ENCODE data around the gene INS. TPM values are rescaled to one million over a fixed set of nuclear protein-coding genes. Genes with fewer than 3 reads are reported as not detected.

INS gene
- under 1 TPM in 1 of 6 donors, not detected in 5; 0.67 TPM for total RNA-seq

- Histone ChIP-seq H3K36me3 (no peaks in the 10 kb centered on the region), H3K27ac (no peak within 1 kb of the TSS), H3K27me3 (peaks cover 0 to 3% (median 0%) of the 10 kb centered on the region in 4 donors), H3K4me1 (peaks cover 0 to 1% (median 0%) of the 10 kb centered on the region in 4 donors), H3K9me3 (no peaks in the 10 kb centered on the region), H3K4me3 (no peak within 1 kb of the TSS)
- TF ChIP-seq POLR2A (IDR thresholded peaks at IDR 0.05) (no peak), EP300 (IDR thresholded peaks at IDR 0.05) (no peak), POLR2AphosphoS5 (IDR thresholded peaks at IDR 0.05) (no peak)
- TF ChIP-seq, protein P1, sequence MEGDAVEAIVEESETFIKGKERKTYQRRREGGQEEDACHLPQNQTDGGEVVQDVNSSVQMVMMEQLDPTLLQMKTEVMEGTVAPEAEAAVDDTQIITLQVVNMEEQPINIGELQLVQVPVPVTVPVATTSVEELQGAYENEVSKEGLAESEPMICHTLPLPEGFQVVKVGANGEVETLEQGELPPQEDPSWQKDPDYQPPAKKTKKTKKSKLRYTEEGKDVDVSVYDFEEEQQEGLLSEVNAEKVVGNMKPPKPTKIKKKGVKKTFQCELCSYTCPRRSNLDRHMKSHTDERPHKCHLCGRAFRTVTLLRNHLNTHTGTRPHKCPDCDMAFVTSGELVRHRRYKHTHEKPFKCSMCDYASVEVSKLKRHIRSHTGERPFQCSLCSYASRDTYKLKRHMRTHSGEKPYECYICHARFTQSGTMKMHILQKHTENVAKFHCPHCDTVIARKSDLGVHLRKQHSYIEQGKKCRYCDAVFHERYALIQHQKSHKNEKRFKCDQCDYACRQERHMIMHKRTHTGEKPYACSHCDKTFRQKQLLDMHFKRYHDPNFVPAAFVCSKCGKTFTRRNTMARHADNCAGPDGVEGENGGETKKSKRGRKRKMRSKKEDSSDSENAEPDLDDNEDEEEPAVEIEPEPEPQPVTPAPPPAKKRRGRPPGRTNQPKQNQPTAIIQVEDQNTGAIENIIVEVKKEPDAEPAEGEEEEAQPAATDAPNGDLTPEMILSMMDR (IDR thresholded peaks at IDR 0.05), result no peak
- WGBS, 2 donors, result 95% methylated on average over 6 of the region's 13 CpGs; no CpG with 5 or more reads in 1 of the 2 donors
- no peak for ATAC-seq (ENCODE audit: low FRiP score in 2 of 2)
- peak in 1 of 2 donors; percentile 74 for DNase-seq
Observed at GRCh38 chr11:2160736-2161259, at the start of gene INS. Gene INS, minus strand, starts transcription at chr11:2161209. Its CDS starts 238 bp downstream, at chr11:2160971.

DNA sequence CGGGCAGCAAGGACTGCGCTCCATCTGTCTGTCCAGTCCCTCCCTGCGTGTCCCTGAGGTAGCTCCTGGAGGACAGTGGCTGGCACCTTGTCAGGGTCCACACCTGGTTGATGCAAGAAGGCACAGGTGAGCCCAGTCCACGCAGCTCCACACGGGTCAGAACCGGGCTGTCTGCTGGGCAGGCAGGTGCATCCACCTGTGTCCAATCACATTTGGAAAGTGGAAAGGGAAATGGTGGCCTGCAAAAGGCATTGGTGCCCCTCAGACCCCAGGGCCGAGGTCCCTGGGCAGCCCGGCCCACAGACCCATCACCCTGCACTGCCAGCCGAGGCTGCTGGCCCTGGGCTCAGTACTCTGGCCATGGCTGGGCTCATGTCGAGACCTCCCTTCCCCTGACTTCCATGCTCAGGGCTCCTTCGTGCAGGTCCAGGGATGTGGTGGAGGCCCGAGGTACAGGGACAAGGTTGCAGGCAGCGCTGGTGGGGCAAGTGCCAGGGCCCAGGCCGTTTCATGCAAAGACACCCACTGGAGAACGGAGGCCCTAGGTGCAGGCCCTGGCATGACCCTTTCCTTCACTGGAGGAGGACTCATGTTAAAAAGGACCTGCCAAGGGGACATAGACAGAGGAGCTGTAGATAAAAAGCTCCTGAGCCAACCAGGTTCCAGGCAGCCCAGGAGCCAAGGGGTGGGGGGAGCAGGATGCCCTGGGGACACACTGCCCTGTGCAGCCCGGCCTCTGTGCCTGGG lies 49.5 kb upstream of the INS start:
- no peaks in the 10 kb centered on the region for H3K9me3 ChIP-seq
- no peak for ATAC-seq (ENCODE audit: low FRiP score in 2 of 2)
- H3K4me3 ChIP-seq, result no peak overlapping the region
- H3K4me1 ChIP-seq, result peaks cover 0 to 5% (median 0%) of the 10 kb centered on the region in 4 donors
- H3K27ac ChIP-seq, result no peak overlapping the region
- 90 to 95% methylated on average over 8 to 13 of the region's 16 CpGs for WGBS, 2 donors
- DNase-seq, result peak in 1 of 2 donors; percentile 61
- H3K27me3 ChIP-seq, result no peaks in the 10 kb centered on the region
- no peaks in the 10 kb centered on the region for H3K36me3 ChIP-seq
- TF ChIP-seq EP300 (IDR thresholded peaks at IDR 0.05) (no peak), POLR2A (IDR thresholded peaks at IDR 0.05) (no peak), POLR2AphosphoS5 (IDR thresholded peaks at IDR 0.05) (no peak)
- TF ChIP-seq, protein P1 (IDR thresholded peaks at IDR 0.05), result no peak

GRCh38 chr11:2209900-2210321 lies 48.9 kb upstream of the INS start:
- 88 to 92% methylated on average over 6 to 12 of the region's 12 CpGs for WGBS, 2 donors

GRCh38 chr11:2209370-2209801 lies 48.4 kb upstream of the INS start:
- Histone ChIP-seq H3K36me3 (no peaks in the 10 kb centered on the region), H3K27ac (no peak overlapping the region), H3K27me3 (no peaks in the 10 kb centered on the region), H3K4me3 (no peak overlapping the region), H3K4me1 (peaks cover 0 to 5% (median 0%) of the 10 kb centered on the region in 4 donors), H3K9me3 (no peaks in the 10 kb centered on the region)
- 88 to 91% methylated on average over 7 to 11 of the region's 11 CpGs for WGBS, 2 donors
- ATAC-seq (ENCODE audit: low FRiP score in 2 of 2) (no peak), DNase-seq (peak in 1 of 2 donors; percentile 18)
- TF ChIP-seq POLR2A (IDR thresholded peaks at IDR 0.05), result no peak
- no peak for TF ChIP-seq EP300 (IDR thresholded peaks at IDR 0.05)
- no peak for TF ChIP-seq POLR2AphosphoS5 (IDR thresholded peaks at IDR 0.05)

More at GRCh38 chr11:2209900-2210321, 48.9 kb upstream of the INS start:
- no peaks in the 10 kb centered on the region for H3K9me3 ChIP-seq
- DNase-seq (peak in 1 of 2 donors; percentile 77), ATAC-seq (ENCODE audit: low FRiP score in 2 of 2) (no peak)
- peaks cover 0 to 5% (median 0%) of the 10 kb centered on the region in 4 donors for H3K4me1 ChIP-seq
- H3K36me3 ChIP-seq, result no peaks in the 10 kb centered on the region
- no peak overlapping the region for H3K27ac ChIP-seq
- H3K4me3 ChIP-seq, result no peak overlapping the region
- no peaks in the 10 kb centered on the region for H3K27me3 ChIP-seq
- TF ChIP-seq POLR2AphosphoS5 (IDR thresholded peaks at IDR 0.05) (no peak), EP300 (IDR thresholded peaks at IDR 0.05) (no peak), POLR2A (IDR thresholded peaks at IDR 0.05) (no peak)
- TF ChIP-seq, protein P1 (IDR thresholded peaks at IDR 0.05), result no peak

DNA sequence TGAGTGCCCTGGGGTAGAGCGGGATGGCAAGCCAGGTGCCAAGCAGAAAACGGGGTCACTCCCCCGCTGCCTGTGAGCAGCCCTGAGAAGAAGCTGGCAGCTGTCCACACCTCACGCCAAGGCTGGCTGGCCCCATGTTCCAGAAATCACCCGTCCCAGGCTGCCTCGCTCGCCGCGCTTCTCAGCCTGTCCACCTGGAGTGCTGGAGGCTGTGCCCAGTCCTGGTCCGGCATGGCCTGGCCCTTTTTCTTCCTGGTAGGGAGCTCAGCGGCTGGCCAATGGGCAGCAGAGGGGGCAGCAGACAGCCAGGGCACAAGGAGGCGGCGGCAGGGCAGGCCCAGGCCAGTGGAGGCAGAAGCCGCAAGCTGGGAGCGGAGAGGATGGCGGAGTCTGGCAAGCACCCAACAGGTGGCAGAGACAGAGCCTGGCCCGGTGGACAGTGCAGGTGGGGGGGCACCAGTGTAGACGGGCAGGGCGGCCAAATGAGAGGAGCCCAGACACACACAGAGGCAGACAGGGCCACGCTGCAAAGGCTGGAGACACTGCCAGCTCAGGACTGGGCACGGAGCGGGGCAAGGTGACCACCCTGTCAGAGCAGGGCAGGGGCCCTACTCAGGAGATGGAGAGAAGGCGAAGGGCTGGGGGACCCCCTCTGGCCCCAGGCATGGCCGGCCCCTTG lies 47.8 kb upstream of the INS start:
- peak; percentile 21 to 74 for DNase-seq
- ATAC-seq (ENCODE audit: low FRiP score in 2 of 2), result no peak
- Histone ChIP-seq H3K9me3 (no peaks in the 10 kb centered on the region), H3K4me1 (peaks cover 0 to 5% (median 0%) of the 10 kb centered on the region in 4 donors), H3K27me3 (no peaks in the 10 kb centered on the region), H3K36me3 (no peaks in the 10 kb centered on the region), H3K27ac (no peak overlapping the region), H3K4me3 (no peak overlapping the region)
- WGBS, 2 donors, result 73 to 86% methylated on average over 20 to 22 of the region's 24 CpGs
- no peak for TF ChIP-seq EP300 (IDR thresholded peaks at IDR 0.05)
- TF ChIP-seq, protein P1 (IDR thresholded peaks at IDR 0.05), result peak in 2 of 6 experiments; percentile 13 to 33
- no peak for TF ChIP-seq POLR2AphosphoS5 (IDR thresholded peaks at IDR 0.05)
- no peak for TF ChIP-seq POLR2A (IDR thresholded peaks at IDR 0.05)

Measured in upper lobe of left lung (tissue), 6 donors.